Measurements from ENCODE around the gene UNC5A. TPM values are rescaled to one million over a fixed set of nuclear protein-coding genes. Genes with fewer than 3 reads are reported as not detected.

Gene UNC5A
- total and polyA plus RNA-seq, 10 of the 15 experiments (the other 5 are each of a cell fraction or from before 2014, with no cell fraction given) = not detected

DNA sequence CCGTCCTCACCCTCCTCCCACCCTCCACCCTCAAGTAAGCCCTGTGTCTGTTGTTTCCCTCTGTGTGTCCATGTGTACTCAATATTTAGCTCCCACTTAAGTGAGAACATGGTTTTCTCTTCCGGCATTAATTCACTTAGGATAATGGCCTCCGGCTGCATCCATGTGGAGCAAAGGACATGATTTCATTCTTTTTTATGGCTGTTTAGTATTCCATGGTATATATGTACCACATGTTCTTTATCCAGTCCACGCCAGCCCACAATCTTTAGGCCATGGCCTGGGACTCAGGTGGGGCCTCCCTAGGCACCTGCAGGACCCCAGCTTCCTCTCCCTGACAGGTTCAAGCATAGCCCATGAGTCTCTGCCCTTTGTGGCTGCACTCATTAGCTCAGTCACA lies 22.9 kb downstream of the UNC5A start (continued):
- TF ChIP-seq IKZF1 (conservative IDR thresholded peaks at IDR 0.05) = no peak
- TF ChIP-seq RCOR1 (conservative IDR thresholded peaks at IDR 0.05; ENCODE audit: low read depth, low read length) = no peak

DNA sequence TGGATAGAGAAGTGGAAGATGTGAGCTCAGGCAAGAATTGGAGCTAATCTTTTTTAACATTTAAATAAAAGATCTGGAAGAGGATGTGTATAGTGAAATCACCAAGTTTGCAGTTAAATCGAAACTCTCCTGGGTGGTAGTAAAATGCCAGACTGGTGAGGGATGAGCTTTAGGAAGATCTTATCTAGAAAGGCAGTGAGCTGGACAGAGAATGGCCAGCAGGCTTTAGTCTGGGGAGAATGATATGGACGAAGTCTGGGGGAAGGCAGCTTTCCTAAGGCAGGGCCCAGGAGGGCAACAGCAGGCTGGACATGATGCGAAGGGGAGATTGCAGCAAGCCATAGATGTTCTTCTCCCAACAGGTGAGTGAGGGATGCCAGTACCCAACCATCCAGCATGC lies 25.6 kb downstream of the UNC5A start:
- H3K9ac ChIP-seq (ENCODE audit: control insufficient read depth, insufficient read depth, low read length) = no peak overlapping the region
- H3K4me3 ChIP-seq = no peak overlapping the region
- ChIA-PET CTCF (no interaction called here), POLR2A (no interaction called here), RAD21 (ENCODE audit: unreplicated experiment) (no interaction called here), SMC1A (ENCODE audit: uncharacterized antibody, unreplicated experiment) (no interaction called here)
- H3K36me3 ChIP-seq (ENCODE audit: control insufficient read depth in 2 of 2, insufficient read depth in 2 of 2, low read length in 1 of 2) = no peaks in the 10 kb centered on the region
- no TSS peak for BruUV-seq (replicated peaks)
- in situ Hi-C loops (cut with MboI) (no loop called here), intact Hi-C loops (cut with micrococcal nuclease; ENCODE audit: unreplicated experiment) (no loop called here)
- H3K27me3 ChIP-seq (replicated peaks in 1 of 2; ENCODE audit: control insufficient read depth in 2 of 2, insufficient read depth in 2 of 2, low read length in 1 of 2) = no peaks in the 10 kb centered on the region; a peak in 2 of 4 replicates
- no peak overlapping the region for H3K27ac ChIP-seq (ENCODE audit: control insufficient read depth, insufficient read depth)
- no peak for TF ChIP-seq CBX5 (IDR thresholded peaks at IDR 0.05; ENCODE audit: low read depth)
- TF ChIP-seq, protein P1, sequence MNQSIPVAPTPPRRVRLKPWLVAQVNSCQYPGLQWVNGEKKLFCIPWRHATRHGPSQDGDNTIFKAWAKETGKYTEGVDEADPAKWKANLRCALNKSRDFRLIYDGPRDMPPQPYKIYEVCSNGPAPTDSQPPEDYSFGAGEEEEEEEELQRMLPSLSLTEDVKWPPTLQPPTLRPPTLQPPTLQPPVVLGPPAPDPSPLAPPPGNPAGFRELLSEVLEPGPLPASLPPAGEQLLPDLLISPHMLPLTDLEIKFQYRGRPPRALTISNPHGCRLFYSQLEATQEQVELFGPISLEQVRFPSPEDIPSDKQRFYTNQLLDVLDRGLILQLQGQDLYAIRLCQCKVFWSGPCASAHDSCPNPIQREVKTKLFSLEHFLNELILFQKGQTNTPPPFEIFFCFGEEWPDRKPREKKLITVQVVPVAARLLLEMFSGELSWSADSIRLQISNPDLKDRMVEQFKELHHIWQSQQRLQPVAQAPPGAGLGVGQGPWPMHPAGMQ (IDR thresholded peaks at IDR 0.05; ENCODE audit: borderline replicate concordance) = no peak
- no peaks in the 10 kb centered on the region for H3K9me3 ChIP-seq (replicated peaks; ENCODE audit: control insufficient read depth, insufficient read depth, low read length)
- FAIRE-seq (no peak), ATAC-seq (no peak), DNase-seq (ENCODE audit: low read depth, low spot score) (no peak)
- H3K4me1 ChIP-seq (ENCODE audit: control insufficient read depth, insufficient read depth, low read length) = no peaks in the 10 kb centered on the region
- no peaks in the 10 kb centered on the region for H4K20me1 ChIP-seq (ENCODE audit: control insufficient read depth, insufficient read depth)
- no peak overlapping the region for H2AFZ ChIP-seq (ENCODE audit: control insufficient read depth, low read depth, low read length)
- H3K4me2 ChIP-seq (ENCODE audit: control insufficient read depth, insufficient read depth) = no peak overlapping the region
- H3K79me2 ChIP-seq (ENCODE audit: control insufficient read depth, insufficient read depth, low read length) = no peaks in the 10 kb centered on the region
- 0% methylated on average over 3 of the region's 3 CpGs for WGBS (ENCODE audit: insufficient coverage, insufficient replicate concordance, low lambda C conversion rate, missing lambda C conversion rate)

Measured in GM12878 (cell line).